ENCODE results near the gene PROSER2.

PROSER2 gene, protein sequence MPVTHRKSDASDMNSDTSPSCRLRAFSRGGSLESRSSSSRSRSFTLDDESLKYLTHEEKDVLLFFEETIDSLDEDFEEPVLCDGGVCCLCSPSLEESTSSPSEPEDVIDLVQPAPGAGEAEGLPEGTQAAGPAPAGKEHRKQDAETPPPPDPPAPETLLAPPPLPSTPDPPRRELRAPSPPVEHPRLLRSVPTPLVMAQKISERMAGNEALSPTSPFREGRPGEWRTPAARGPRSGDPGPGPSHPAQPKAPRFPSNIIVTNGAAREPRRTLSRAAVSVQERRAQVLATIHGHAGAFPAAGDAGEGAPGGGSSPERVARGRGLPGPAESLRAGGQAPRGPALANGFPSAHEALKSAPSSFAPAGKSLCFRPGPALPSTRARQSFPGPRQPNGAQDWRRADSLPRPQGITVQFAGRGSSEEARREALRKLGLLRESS
- 0.09 to 0.90 reads per million in 2 experiments for total RNA-seq

DNA sequence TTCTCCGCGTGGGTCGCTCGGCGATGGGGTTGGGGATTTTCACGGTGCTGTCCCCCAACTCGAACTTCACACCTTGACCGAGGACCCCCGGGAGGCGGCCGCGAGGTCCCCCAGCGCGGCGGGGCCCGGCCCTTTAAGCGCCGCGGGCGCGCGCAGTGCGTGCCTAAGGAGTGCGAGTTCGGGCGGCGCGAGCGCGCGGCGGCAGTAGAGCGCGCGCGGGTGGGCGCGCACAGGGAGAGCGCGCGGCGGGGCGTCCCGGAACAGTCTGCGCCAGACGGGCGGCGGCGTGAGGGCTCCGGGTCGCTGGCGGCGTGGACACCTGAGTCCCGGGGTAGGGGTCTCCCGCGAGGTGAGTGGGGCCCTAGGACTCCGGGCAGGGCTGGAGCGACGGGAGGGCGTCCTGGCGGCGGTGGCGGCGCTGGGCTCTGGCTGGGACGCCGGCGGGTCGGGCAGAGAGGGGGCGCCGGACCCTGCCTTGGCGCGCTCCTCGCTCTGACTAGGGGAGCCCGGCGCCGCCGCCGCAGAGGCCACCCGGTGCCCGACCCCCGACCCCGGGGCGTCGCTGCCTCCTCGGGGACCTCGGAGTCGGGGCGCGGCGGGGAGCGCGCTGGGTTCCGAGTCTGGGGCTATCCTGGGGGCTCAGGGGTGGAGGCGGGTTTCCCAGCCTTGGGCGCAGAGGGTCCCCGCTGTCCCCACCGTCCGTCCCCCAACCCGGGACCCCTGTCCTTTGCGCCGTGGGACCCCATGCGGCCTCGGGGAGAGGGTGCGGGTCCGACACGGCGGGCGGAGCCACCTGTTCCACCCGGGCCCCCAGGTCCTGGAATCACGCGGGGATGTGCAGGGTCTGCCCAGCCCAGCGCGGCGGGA is at the start of gene PROSER2:
Gene PROSER2, plus strand, starts transcription at position 235 of the 867 bp plus-strand sequence. CDS start 28,722 bp downstream, outside the sequence.
- DNase-seq (ENCODE audit: low read depth): no peak

DNA sequence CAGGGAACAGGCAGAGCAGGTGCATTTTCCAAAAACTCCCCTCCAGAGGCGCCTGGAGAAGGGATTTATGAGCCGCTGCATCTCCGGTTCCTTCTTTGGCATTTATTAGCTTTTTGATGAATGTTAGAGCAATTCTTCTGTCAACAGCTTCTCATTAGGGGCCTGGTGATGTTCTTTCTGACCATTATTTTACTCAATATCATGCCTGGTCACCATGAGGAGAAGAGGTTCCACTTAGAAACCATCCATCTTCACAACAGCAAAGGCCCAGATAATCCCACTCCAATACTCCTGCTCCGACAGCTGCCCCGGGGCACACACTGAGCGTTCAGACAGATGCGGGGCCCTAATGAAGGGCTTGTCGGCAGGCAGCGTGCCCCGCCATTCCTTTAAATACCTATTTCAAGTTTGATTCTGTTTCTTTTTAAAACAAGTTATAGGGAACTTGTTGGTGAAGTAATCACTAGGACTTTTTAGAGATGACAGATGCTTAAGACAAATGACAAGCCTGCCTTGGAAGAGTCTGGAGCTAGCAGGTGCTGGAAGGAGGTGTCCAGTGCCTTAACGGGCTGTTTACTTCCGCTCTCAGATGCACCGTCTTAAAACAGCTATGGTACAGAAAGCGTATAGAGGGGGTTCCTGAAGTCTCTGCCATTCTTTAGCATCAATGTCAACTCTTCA is 49.3 kb upstream of the PROSER2 start:
- DNase-seq (ENCODE audit: low read depth): no peak

- DNase-seq (ENCODE audit: low read depth): no peak
Measured at GRCh38 chr10:11775412-11775811, 47.7 kb upstream of the PROSER2 start.

- DNase-seq (ENCODE audit: low read depth): no peak
Measured at GRCh38 chr10:11776080-11776479, 47.1 kb upstream of the PROSER2 start.

GRCh38 chr10:11781114-11781513 is 42.0 kb upstream of the PROSER2 start:
- no peak for DNase-seq (ENCODE audit: low read depth)

GRCh38 chr10:11782793-11783557 is 40.2 kb upstream of the PROSER2 start:
- no peak for DNase-seq (ENCODE audit: low read depth)

DNA sequence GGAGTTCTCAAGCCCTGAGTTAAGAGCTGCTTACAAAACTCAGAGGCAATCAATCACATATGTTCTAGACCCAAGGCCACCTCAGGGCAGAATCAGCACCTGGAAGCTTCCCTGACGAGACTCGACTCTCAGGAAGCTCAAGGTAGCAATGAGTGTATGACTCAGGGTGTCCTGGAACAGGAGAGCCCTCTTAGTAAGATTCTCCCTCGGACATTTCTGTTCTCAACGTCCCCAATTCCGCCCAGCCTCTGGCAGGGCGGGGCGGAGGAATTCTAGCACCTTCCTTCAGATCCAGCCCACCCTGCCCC is 39.6 kb upstream of the PROSER2 start:
- no peak for DNase-seq (ENCODE audit: low read depth)

DNA sequence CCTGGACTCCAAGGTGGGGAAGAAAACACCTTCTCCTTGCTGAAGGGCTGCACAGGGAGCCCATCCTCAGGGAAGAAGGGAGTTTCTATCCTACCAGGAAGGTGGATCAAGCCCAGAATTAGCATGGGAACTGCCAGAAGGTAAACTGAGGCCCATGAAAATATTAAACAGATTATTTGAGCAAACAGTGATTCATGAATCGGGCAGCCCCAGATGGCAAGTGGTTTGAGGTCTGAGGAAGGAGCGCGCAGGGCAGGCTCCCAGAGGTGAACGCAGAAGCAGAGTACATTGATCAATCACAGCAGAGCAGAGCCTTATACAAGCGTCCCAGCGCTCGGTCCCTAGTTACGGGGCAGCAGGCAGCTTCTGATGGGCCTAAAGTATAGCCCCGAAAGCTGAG is 35.8 kb upstream of the PROSER2 start:
- no peak for DNase-seq (ENCODE audit: low read depth)

DNA sequence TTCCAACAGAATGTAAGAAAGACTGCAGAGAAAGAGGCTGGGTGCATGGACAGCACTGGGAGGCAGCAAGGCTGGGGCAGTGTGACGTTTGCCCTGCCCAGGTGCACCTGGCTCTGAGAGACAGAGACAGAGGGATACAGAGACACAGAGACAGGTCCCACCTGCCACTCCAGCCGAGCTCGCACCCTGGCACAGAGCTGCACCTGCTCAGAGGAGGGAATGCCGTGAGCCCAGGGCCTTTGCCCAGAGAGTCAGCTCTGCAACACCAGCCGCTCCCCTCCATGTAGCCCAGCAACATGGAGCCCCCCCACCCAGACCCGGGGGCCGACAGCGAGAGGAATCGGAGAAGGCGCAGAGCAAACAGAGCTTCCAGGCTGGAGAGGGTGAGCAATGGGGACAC is 35.3 kb upstream of the PROSER2 start:
- DNase-seq (ENCODE audit: low read depth): no peak

GRCh38 chr10:11789306-11789705 is 33.9 kb upstream of the PROSER2 start:
- DNase-seq (ENCODE audit: low read depth): no peak

GRCh38 chr10:11789956-11790355 is 33.2 kb upstream of the PROSER2 start:
- no peak for DNase-seq (ENCODE audit: low read depth)

DNA sequence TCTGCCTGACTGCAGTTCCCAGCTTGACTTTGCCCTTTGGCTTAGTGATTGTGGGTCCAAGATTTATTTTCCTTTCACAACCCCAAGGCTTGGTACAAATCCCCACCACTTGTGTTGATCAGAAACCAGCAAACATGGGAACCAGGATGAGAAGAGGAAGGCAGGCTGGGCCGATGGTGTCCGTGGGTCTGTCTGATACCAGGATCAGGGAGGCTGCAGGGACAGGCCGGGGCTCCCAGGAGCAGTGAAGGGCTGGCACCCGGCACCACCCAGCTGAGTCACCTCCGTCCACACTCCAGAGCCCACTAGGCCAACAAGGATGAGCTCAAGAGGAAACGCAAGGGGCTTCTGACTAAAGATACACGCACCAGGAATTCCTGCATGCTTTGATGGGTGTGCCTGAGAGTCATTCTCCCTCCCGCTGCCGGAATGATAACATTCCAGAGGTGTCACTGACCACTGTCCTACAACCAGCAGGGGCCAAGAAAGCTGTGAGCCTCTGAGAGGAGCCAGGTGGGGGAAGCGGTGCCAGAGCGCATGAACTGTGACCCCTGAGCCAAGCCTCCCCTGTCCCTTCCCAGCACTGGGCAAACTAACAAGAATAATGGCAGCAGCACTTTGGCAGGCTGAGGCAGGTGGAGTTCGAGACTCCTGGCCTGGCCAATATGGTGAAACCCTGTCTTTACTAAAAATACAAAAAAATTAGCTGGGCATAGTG is 29.2 kb upstream of the PROSER2 start:
- DNase-seq (ENCODE audit: low read depth): no peak

DNA sequence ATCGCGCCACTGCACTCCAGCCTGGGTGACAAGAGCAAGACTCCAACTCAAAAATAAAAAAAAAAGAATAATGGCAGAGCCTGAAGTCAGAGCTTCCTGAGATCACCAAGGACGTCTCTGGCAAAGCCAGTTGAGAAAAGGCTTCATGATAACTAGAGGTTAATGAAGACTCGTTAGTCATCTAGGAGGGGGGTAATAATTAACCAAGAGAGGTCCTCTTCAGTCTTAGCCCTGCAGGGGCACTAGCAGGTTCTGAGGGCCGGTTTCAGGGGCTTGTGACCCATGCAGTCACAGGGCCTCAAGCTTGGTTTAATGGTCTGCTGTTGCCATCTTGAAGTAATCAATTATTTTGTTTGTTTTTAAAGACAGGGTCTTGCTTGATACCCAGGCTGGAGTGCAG is 28.6 kb upstream of the PROSER2 start:
- DNase-seq (ENCODE audit: low read depth): no peak

GRCh38 chr10:11795101-11795920 is 27.8 kb upstream of the PROSER2 start:
- no peak for DNase-seq (ENCODE audit: low read depth)

GRCh38 chr10:11796474-11796873 is 26.7 kb upstream of the PROSER2 start:
- no peak for DNase-seq (ENCODE audit: low read depth)

DNA sequence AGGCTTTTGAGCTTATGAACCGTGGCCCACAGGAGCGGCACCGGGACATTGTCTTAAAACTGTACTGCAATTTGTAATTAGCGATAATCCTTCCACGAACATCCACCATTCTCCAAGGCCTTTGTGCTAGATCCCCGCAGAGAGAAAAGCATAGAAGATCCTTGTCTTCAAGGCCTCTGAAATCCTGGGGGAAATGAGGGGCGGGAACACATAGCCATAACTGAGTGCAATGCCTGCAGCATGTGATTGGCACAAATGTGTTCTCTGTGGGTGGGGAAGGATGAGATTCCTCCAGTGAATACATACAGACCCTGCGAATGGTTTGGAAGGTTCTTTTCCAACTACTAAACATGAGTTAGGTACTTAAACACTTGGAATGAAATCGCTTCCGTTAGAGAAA is 25.9 kb upstream of the PROSER2 start:
- DNase-seq (ENCODE audit: low read depth): no peak

DNA sequence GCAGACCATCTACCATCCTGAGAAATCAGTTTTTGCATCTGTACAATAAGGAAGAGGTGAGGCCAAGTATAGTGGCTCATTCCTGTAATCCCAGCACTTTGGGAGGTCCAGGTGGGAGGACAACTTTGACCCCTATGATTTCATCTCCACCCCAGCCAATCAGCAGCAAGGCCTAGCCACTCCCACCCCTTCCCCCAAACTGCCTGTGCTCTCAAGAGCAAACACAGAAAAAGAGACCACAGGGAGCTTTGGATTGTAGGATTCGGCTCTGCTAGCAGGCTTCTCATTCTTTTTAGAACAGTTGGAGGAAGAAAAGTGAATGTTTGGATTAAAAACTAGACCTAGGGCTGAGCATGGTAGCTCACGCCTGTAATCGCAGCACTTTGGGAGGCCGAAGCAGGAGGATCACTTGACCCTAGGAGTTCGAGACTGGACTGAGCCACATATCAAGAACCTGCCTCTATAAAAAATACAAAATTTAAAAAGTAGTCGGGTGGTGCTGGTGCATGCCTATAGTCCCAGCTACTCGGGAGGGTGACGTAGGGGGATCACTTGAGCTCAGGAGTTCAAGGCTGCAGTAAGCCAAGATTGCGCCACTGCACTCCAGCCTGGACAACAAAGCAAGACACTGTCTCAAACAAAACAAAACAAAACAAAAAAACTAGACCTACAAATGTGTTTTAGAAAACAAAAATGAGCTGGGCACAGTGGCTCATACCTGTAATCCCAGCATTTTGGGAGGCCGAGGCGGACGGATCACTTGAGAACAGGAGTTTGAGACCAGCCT is 25.1 kb upstream of the PROSER2 start:
- DNase-seq (ENCODE audit: low read depth): no peak

DNA sequence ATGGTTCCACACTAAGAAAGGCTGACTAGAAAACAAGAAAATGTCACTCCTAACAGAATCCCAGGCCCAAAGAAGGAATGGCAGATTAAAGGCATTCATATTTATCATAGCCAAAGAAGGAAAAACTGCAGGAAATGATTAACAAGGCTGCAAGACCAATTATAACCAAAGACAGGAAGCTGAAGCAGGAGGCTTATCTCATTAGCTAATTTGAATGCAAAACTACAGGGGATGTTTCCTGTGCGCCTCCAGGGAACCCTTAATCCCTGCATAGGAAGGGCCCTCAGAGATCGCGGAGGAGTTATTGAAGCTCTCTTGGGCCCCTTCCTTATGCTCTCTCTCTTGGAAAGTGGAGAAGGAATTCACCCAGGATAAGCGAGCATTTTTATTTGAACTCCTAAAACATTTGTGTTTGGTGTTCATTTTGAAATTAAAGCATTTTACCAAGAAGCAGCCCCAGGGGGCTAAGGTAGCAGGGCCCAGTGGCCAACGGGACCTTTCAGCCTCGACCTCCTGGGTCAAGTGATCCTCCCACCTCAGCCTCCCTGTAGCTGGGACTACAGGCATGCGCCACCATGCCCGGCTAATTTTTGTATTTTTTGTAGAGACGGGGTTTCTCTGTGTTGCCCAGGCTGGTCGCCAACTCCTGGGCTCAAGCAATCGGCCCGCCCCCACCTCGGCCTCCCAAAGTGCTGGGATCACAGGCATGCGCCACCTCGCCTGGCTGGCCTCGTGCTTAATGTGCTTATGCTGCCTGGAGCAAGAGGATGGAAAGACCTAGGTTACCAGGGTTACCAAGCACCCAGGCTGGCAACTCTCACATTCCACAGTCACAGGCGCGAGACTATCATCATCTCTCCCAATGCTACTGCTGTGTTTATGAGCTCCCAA is 24.1 kb upstream of the PROSER2 start:
- DNase-seq (ENCODE audit: low read depth): no peak

Data from T follicular helper cell (primary cell).